ENCODE data around the gene ITGA1. TPM values are rescaled to one million over a fixed set of nuclear protein-coding genes. Genes with fewer than 3 reads are reported as not detected.

ITGA1 gene
- total RNA-seq, 1 donor from 2014 or later = 84.4 TPM

DNA sequence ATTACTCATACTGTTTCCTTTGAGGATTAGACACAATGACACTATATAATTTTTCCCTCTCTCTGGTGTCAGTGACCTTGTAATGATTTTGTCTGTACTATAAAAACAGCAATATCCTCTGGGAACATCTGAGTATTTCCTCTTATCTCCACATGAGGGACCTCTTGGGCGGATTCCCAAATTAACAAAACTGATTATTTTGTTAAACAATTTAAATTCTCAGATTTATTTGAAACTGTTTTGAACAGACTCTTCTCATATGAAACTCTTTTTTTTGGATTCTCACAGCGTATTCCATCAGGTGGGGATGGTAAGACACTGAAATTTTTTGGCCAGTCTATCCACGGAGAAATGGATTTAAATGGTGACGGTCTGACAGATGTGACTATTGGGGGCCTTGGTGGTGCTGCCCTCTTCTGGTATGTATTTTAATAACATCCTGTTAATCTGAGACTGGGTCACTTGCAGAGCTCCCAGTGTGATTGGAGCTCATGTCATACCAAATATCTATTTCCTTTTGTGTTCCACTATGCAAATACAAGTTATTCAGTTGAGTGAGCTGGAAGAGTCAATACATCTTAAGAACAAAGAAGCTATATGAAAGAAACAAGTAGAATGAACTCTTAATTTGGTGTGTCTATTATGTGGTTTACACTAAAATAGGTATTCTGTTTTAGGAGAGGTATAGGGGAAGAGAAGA, 127.6 kb downstream of the ITGA1 start:
- Histone ChIP-seq H3K4me3 (peak overlapping the region; percentile 30), H3K9me3 (no peaks in the 10 kb centered on the region), H3K4me1 (peaks cover 6% of the 10 kb centered on the region), H3K36me3 (peaks cover 13% of the 10 kb centered on the region), H3K27ac (no peak overlapping the region), H3K27me3 (ENCODE audit: low read depth) (no peaks in the 10 kb centered on the region)
- DNase-seq (no peak), ATAC-seq (peak; percentile 91 to 95)
- TF ChIP-seq, protein P1, sequence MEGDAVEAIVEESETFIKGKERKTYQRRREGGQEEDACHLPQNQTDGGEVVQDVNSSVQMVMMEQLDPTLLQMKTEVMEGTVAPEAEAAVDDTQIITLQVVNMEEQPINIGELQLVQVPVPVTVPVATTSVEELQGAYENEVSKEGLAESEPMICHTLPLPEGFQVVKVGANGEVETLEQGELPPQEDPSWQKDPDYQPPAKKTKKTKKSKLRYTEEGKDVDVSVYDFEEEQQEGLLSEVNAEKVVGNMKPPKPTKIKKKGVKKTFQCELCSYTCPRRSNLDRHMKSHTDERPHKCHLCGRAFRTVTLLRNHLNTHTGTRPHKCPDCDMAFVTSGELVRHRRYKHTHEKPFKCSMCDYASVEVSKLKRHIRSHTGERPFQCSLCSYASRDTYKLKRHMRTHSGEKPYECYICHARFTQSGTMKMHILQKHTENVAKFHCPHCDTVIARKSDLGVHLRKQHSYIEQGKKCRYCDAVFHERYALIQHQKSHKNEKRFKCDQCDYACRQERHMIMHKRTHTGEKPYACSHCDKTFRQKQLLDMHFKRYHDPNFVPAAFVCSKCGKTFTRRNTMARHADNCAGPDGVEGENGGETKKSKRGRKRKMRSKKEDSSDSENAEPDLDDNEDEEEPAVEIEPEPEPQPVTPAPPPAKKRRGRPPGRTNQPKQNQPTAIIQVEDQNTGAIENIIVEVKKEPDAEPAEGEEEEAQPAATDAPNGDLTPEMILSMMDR (IDR thresholded peaks at IDR 0.05) = peak; percentile 75
- intact Hi-C loops (cut with DNase I) = loop anchor here (5.0 kb wide), 1 partner anchor 128 kb away; the partner anchor contains the start of genes ITGA1 and PELO

- DNase-seq (no peak), ATAC-seq (no peak)
- Histone ChIP-seq H3K27ac (no peak overlapping the region), H3K4me3 (no peak overlapping the region), H3K27me3 (ENCODE audit: low read depth) (no peaks in the 10 kb centered on the region), H3K9me3 (no peaks in the 10 kb centered on the region), H3K36me3 (peaks cover 41% of the 10 kb centered on the region), H3K4me1 (no peaks in the 10 kb centered on the region)
- TF ChIP-seq, protein P1 (IDR thresholded peaks at IDR 0.05) = no peak
- intact Hi-C loops (cut with DNase I) = no loop called here
These were observed 133.2 kb downstream of the ITGA1 start for GRCh38 chr5:52920929-52921328.

DNA sequence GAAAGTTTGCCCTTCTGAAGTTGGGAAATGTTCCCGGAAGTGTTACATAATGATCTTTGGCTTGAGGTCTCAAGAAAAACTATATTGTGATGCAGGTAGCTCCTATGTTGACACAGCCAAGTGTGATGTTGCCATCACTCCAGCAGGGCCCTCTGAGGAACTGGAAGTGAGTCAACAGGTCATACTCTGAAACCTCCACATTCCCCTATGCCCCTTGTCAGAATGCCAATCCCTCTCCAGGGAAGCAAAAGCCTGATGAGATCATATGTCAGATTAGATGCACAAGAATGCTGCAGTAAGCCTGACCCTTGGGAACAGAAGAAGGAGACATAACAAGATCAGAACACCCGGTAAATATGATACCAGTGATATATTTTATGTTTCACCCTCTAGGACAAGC, 134.7 kb downstream of the ITGA1 start:
- H3K27ac ChIP-seq = no peak overlapping the region
- DNase-seq (peak; percentile 49), ATAC-seq (peak; percentile 85)
- TF ChIP-seq, protein P1 (IDR thresholded peaks at IDR 0.05) = no peak
- intact Hi-C loops (cut with DNase I) = no loop called here
- H3K4me3 ChIP-seq = no peak overlapping the region
- no peaks in the 10 kb centered on the region for H3K9me3 ChIP-seq
- H3K27me3 ChIP-seq (ENCODE audit: low read depth) = no peaks in the 10 kb centered on the region
- no peaks in the 10 kb centered on the region for H3K4me1 ChIP-seq
- H3K36me3 ChIP-seq = peaks cover 49% of the 10 kb centered on the region

GRCh38 chr5:52924456-52924855, 136.7 kb downstream of the ITGA1 start:
- no peaks in the 10 kb centered on the region for H3K4me1 ChIP-seq
- no peak overlapping the region for H3K4me3 ChIP-seq
- H3K27me3 ChIP-seq (ENCODE audit: low read depth) = no peaks in the 10 kb centered on the region
- TF ChIP-seq, protein P1 (IDR thresholded peaks at IDR 0.05) = no peak
- H3K9me3 ChIP-seq = no peaks in the 10 kb centered on the region
- DNase-seq (no peak), ATAC-seq (no peak)
- H3K36me3 ChIP-seq = peaks cover 50% of the 10 kb centered on the region
- intact Hi-C loops (cut with DNase I) = no loop called here
- H3K27ac ChIP-seq = no peak overlapping the region

- ATAC-seq = no peak
- H3K4me1 ChIP-seq = no peaks in the 10 kb centered on the region
- H3K4me3 ChIP-seq = no peak overlapping the region
- intact Hi-C loops (cut with DNase I) = no loop called here
- DNase-seq = no peak
- H3K27ac ChIP-seq = no peak overlapping the region
- TF ChIP-seq, protein P1 (IDR thresholded peaks at IDR 0.05) = no peak
- H3K27me3 ChIP-seq (ENCODE audit: low read depth) = no peaks in the 10 kb centered on the region
- no peaks in the 10 kb centered on the region for H3K9me3 ChIP-seq
- peaks cover 50% of the 10 kb centered on the region for H3K36me3 ChIP-seq
These were observed 137.3 kb downstream of the ITGA1 start for GRCh38 chr5:52925001-52925400.

All from lower lobe of right lung (tissue), 2 donors.